ENCODE measurements around the gene DBN1. TPM values are rescaled to one million over a fixed set of nuclear protein-coding genes. Genes with fewer than 3 reads are reported as not detected.

DBN1 gene
- total and polyA plus RNA-seq, 9 donors = 18.4 to 91.6 (median 55.7) TPM

DNA sequence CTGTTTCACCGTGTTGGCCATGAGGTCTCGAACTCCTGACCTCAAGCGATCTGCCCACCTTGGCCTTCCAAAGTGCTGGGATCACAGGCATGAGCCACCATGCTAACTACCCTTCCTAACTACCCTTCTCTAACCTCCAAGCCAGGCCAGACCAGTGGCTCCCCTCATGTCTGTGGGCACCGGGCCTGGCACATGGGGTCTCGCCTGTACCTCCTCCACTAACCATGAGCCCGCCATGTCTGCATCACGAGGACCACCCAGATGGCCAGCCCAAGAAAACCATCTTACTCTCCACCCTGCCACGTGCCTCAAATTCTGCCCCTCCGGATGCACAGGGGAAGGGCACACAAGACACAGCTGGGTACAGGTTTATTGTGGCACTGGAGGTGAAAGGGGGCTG, 9.6 kb upstream of the DBN1 start:
- Histone ChIP-seq H3K36me3 (no peaks in the 10 kb centered on the region), H3K27ac (no peak overlapping the region), H3K27me3 (no peaks in the 10 kb centered on the region), H3K4me1 (ENCODE audit: insufficient read depth) (peaks cover 9% of the 10 kb centered on the region), H3K9me3 (no peaks in the 10 kb centered on the region), H3K4me3 (no peak overlapping the region)
- TF ChIP-seq EP300 (IDR thresholded peaks at IDR 0.05) = no peak
- TF ChIP-seq, protein P1, sequence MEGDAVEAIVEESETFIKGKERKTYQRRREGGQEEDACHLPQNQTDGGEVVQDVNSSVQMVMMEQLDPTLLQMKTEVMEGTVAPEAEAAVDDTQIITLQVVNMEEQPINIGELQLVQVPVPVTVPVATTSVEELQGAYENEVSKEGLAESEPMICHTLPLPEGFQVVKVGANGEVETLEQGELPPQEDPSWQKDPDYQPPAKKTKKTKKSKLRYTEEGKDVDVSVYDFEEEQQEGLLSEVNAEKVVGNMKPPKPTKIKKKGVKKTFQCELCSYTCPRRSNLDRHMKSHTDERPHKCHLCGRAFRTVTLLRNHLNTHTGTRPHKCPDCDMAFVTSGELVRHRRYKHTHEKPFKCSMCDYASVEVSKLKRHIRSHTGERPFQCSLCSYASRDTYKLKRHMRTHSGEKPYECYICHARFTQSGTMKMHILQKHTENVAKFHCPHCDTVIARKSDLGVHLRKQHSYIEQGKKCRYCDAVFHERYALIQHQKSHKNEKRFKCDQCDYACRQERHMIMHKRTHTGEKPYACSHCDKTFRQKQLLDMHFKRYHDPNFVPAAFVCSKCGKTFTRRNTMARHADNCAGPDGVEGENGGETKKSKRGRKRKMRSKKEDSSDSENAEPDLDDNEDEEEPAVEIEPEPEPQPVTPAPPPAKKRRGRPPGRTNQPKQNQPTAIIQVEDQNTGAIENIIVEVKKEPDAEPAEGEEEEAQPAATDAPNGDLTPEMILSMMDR (IDR thresholded peaks at IDR 0.05) = no peak
- no peak for TF ChIP-seq POLR2A (IDR thresholded peaks at IDR 0.05)
- intact Hi-C loops (cut with DNase I) = no loop called here
- no peak for DNase-seq
- 89 to 98% (median 90%) methylated on average over 9 of the region's 9 CpGs for WGBS, 3 donors

GRCh38 chr5:177482359-177482795, 8.9 kb upstream of the DBN1 start:
- intact Hi-C loops (cut with DNase I) = no loop called here
- DNase-seq = no peak
- no peak overlapping the region for H3K4me3 ChIP-seq
- H3K27me3 ChIP-seq = no peaks in the 10 kb centered on the region
- TF ChIP-seq EP300 (IDR thresholded peaks at IDR 0.05) (no peak), POLR2A (IDR thresholded peaks at IDR 0.05) (no peak)
- TF ChIP-seq, protein P1 (IDR thresholded peaks at IDR 0.05) = no peak
- peaks cover 9% of the 10 kb centered on the region for H3K4me1 ChIP-seq (ENCODE audit: insufficient read depth)
- WGBS, 3 donors = 80 to 85% (median 82%) methylated on average over 10 of the region's 10 CpGs
- H3K9me3 ChIP-seq = no peaks in the 10 kb centered on the region
- no peaks in the 10 kb centered on the region for H3K36me3 ChIP-seq
- H3K27ac ChIP-seq = no peak overlapping the region

DNA sequence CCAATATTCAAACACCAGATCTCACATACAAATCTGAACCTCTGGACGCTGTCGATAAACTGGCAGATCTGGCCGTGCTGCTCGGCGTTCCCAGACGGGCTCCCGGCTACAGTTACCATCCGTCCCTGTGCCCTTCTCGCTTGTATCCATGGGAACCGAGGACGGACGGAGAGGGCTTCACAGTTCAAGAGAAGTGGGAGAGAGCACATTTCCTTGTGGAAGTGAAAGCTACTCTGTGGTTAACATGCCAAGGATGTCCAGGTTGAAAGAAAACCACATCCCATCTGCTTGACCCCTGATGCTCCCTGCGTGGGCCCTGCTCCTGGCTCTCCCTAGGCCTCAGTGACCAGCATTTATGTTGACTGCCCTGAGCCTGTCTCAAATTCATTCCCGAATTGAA, 6.3 kb upstream of the DBN1 start:
- TF ChIP-seq, protein P1 (IDR thresholded peaks at IDR 0.05) = no peak
- TF ChIP-seq EP300 (IDR thresholded peaks at IDR 0.05) (no peak), POLR2A (IDR thresholded peaks at IDR 0.05) (no peak)
- H3K4me1 ChIP-seq (ENCODE audit: insufficient read depth) = peaks cover 12% of the 10 kb centered on the region
- 16 to 17% (median 16%) methylated on average over 14 of the region's 14 CpGs for WGBS, 3 donors
- H3K9me3 ChIP-seq = no peaks in the 10 kb centered on the region
- peak in 1 of 5 donors; percentile 62 for DNase-seq
- no peaks in the 10 kb centered on the region for H3K36me3 ChIP-seq
- intact Hi-C loops (cut with DNase I) = no loop called here
- no peak overlapping the region for H3K4me3 ChIP-seq
- no peaks in the 10 kb centered on the region for H3K27me3 ChIP-seq
- H3K27ac ChIP-seq = peak overlapping the region; percentile 13 to 36

- intact Hi-C loops (cut with DNase I) = no loop called here
- Histone ChIP-seq H3K27me3 (no peaks in the 10 kb centered on the region), H3K9me3 (no peaks in the 10 kb centered on the region), H3K4me1 (ENCODE audit: insufficient read depth) (peaks cover 19% of the 10 kb centered on the region), H3K4me3 (no peak overlapping the region), H3K27ac (peak overlapping the region; percentile 13 to 36), H3K36me3 (no peaks in the 10 kb centered on the region)
- TF ChIP-seq EP300 (IDR thresholded peaks at IDR 0.05) (no peak), POLR2A (IDR thresholded peaks at IDR 0.05) (no peak)
- TF ChIP-seq, protein P1 (IDR thresholded peaks at IDR 0.05) = no peak
- DNase-seq = peak; percentile 76 to 90 (median 83)
- 21 to 22% (median 21%) methylated on average over 18 of the region's 18 CpGs for WGBS, 3 donors
Measured at GRCh38 chr5:177478711-177479646, 5.5 kb upstream of the DBN1 start.

Measured in ovary (tissue), 9 donors.